GM12872 (cell line): Measurements from ENCODE around the gene DCUN1D2.

ENCODE experiments used
- TF ChIP-seq, protein P1 (sequence below): IDR thresholded peaks from 3 replicates; pipeline ENCODE4 v1.5.1; 2011; ENCODE audit warnings: low read depth, mild to moderate bottlenecking, low read length, moderate library complexity; ENCODE audit not compliant: insufficient read depth

DCUN1D2 gene

DNA sequence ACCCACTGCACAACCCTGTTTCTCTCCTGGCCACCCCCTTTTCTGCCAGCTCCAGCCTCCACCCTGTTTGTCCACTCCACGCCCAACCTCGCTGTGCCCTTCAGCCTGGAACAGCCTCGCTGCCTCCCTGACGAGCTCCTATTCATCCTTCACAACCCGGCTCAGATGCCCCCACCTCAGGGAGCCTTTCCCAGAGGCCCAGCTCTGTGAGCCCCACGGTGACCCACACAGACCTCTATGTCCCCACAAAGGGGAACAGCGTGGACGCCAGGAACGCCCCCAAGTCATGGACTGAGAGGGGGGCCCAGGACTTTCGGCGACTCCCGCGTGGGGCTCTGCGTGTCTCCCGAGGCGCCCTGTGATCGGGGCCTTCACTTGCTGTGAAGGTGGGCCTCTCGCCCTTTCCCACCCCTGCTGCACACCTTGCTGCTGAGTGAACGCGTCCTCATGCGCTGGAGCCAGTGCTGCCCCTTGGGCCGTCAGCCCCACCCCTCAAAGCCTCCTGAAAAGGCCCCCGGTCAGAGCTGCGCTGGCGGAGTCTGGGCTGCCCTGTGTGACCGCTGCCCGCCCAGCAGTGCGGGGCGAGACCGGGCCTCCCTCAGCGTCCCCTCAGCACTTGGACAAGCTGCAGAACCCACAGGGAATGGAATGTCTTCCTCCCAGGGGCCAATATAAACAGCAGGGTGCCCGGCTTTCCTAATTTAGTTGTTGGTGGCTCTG lies 77.2 kb downstream of the DCUN1D2 start:
- TF ChIP-seq, protein P1, sequence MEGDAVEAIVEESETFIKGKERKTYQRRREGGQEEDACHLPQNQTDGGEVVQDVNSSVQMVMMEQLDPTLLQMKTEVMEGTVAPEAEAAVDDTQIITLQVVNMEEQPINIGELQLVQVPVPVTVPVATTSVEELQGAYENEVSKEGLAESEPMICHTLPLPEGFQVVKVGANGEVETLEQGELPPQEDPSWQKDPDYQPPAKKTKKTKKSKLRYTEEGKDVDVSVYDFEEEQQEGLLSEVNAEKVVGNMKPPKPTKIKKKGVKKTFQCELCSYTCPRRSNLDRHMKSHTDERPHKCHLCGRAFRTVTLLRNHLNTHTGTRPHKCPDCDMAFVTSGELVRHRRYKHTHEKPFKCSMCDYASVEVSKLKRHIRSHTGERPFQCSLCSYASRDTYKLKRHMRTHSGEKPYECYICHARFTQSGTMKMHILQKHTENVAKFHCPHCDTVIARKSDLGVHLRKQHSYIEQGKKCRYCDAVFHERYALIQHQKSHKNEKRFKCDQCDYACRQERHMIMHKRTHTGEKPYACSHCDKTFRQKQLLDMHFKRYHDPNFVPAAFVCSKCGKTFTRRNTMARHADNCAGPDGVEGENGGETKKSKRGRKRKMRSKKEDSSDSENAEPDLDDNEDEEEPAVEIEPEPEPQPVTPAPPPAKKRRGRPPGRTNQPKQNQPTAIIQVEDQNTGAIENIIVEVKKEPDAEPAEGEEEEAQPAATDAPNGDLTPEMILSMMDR: no peak

DNA sequence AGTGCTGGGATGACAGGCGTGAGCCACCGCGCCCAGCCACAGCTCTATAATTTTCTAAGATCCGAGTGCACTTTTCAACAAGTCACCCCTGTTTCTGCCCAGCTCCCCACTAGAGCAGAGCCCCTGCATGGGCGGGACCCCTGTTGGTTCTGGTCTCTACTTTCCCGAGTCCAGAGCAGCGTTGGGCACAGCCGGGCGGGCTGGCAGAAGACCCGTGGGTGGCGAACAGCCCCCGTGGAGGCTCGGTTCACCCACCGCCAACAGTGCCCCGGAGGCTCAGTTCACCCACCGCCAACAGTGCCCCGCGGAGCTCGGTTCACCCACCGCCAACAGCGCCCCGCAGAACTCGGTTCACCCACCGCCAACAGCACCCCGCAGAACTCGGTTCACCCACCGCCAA lies 78.1 kb downstream of the DCUN1D2 start:
- TF ChIP-seq, protein P1: no peak

DNA sequence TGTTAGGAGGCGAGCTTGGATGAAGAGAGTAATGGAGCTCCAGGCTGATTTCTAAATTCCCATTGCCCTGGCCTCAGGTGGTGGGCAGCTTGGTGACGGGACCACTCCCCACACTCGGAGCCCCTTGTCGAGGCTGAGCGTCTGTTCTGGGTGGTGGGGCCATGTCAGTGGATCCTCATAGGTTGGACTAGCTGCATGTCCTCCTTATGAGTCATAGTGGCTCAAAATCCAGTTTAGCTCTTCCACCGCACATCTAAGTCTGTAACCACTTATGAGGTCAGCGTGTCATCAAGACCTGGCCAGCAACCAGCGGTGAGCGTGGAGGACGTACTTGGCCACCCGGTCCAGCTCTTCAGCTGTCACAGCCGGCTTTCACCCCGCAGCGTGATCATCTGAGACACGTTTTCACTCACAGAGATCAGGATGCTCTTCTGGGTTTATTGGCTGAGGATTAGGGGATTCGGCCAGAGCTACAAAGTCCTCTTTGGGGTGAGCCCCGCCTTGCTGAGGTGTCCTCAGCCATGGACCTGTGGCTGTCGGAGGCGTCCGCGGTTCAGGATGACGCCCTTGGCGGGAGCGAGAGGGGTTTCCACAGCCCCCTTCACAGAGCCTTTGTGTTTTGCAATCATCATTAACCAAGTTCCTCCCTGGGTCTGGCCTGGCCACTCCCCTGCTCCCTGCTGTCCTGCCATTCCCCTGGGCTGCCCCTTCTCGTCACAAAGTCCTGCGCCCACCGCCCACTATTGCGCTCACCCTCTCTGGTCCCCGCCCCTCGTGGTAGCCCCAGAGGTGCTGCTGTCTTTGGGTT lies 79.1 kb downstream of the DCUN1D2 start:
- TF ChIP-seq, protein P1: no peak

DNA sequence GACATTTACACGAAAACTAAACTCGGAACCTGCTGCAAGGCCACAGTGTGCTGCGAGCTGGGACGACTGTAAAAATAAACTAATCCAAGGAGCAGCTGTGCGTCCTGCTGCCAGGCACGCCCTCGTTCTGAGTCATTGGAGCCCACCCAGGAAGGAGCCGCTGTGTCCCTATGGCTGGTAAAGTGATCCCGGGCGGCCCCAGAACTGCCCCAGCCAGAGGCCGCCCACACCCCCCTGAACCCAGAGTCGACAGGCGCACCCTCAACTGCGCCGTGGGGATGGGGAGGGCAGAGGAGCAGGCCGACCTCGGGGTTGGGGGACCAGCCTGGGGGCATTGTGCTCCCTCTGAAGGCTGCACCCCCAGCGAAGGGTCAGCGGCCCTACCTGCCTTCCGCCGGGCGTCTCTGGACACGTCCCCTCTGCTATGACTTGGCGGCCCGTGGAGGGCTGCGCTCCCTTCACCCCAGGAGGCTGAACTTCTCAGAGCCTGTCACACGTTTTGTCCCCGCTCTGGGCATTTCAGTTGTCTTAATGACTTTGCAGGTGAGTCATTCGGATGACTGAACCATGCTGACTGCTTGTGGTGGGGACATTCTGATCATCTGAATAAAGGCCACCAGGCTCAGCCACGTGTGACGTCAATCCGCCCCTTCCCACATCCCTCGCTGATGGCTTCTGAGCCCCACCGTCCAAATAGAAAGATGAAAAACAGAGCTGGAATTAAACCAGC lies 79.9 kb downstream of the DCUN1D2 start:
- TF ChIP-seq, protein P1: no peak

DNA sequence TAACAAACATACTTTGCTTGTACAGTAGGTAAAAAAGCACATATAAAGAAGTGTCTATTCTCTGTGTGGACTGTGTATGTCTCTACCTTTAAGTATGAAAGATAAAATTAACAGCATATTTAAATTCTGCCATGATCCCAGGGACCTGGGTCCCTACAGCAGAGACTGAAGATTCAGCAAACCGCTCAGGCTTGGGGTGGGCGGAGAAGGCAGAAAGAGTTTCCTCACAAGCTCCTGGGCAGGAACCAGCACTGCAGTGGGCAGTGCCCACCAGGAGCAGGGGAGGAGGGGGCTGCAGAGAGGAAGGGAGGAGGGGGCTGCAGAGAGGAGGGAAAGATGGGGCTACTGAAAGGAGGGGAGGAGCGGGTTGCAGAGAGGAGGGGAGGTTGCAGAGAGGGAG lies 81.9 kb downstream of the DCUN1D2 start:
- TF ChIP-seq, protein P1: no peak

DNA sequence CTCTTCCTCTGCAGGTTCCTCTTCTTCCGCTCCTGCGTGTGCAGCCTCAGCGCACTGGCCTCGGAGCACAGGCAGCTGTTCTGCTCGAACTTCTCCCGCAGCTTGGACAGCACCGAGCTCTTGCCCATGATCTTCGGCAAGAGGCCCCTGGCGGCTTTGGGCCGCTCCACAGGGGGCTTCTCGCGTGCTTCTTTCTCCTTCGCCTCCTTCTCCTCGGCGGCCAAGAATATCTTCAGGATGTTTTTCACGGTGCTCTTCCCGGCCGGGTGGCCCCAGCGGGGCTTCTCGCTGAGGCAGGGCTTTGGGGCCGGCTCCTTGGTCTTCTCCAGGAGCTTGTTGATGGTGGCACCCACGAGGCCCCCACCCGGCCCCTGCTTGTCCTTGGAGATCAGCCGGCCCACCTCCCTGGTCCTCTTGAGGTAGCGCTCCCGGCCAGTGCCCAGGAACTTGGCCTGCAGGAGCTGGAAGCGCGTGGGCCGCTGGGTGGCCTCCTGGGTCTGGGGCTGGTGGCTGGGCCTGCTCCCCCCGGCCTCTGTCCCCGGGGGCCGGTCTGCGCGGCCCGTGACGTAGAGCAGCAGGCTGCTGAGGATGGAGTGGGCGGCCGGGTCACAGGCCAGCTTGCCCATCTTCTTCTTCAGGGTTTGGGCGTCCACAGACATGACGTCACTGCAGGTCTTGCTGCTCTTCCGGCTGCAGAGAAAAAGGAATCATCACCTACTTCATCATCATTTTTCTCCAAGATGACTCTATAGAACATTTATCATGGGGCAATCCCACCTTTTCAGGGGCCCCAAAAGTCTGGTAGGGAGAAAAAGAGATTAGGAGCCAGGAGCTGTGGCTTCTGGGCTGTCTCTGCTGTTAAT lies 82.7 kb downstream of the DCUN1D2 start:
- TF ChIP-seq, protein P1: no peak
